ENCODE data around the gene PCBP4.
"Not testable (repeated sequence)": the region's sequence is repeated elsewhere in the genome, so short reads cannot be mapped to it uniquely, and the experiment has no call there.

PCBP4 gene

GRCh38 chr3:52002748-52003147 lies 35.5 kb upstream of the PCBP4 start:
- DNase-seq (no peak), ATAC-seq (replicated peaks) (no peak)
- Mint-ChIP-seq H3K9me3 (no peaks in the 10 kb centered on the region), H3K4me1 (ENCODE audit: low read depth in 2 of 2) (peaks cover 7% of the 10 kb centered on the region in 2 donors), H3K27me3 (peaks cover 0 to 3% of the 10 kb centered on the region in 2 donors), H3K4me3 (no peak overlapping the region), H3K36me3 (ENCODE audit: insufficient read depth) (no peaks in the 10 kb centered on the region), H3K27ac (peak overlapping the region; percentile 35 to 51)

- Mint-ChIP-seq H3K9me3 (no peaks in the 10 kb centered on the region), H3K4me1 (ENCODE audit: low read depth in 2 of 2) (peaks cover 7% of the 10 kb centered on the region in 2 donors), H3K36me3 (ENCODE audit: insufficient read depth) (no peaks in the 10 kb centered on the region), H3K27ac (no peak overlapping the region), H3K4me3 (peak overlapping the region in 1 of 2 donors; percentile 55), H3K27me3 (peaks cover 0 to 4% of the 10 kb centered on the region in 2 donors)
- peak; percentile 87 to 90 (median 89) for DNase-seq
- ATAC-seq (replicated peaks) = peak; percentile 99
These were observed 34.3 kb upstream of the PCBP4 start for GRCh38 chr3:52001443-52001974.

- ATAC-seq (replicated peaks) = no peak
- Mint-ChIP-seq H3K27ac (no peak overlapping the region), H3K4me3 (no peak overlapping the region)
These were observed 32.6 kb upstream of the PCBP4 start for GRCh38 chr3:51999846-52000245.

GRCh38 chr3:51998774-51999173 lies 31.5 kb upstream of the PCBP4 start:
- Mint-ChIP-seq H3K4me1 (ENCODE audit: low read depth in 2 of 2) (peaks cover 23 to 26% of the 10 kb centered on the region in 2 donors), H3K27me3 (peaks cover 0 to 4% of the 10 kb centered on the region in 2 donors), H3K36me3 (ENCODE audit: insufficient read depth) (peaks cover 16% of the 10 kb centered on the region), H3K4me3 (no peak overlapping the region), H3K9me3 (no peaks in the 10 kb centered on the region), H3K27ac (no peak overlapping the region)
- ATAC-seq (replicated peaks) = no peak
- DNase-seq = no peak

More at GRCh38 chr3:51999846-52000245, 32.6 kb upstream of the PCBP4 start:
- no peaks in the 10 kb centered on the region for H3K9me3 Mint-ChIP-seq
- H3K27me3 Mint-ChIP-seq = peaks cover 0 to 4% of the 10 kb centered on the region in 2 donors
- H3K4me1 Mint-ChIP-seq (ENCODE audit: low read depth in 2 of 2) = peaks cover 16 to 18% of the 10 kb centered on the region in 2 donors
- H3K36me3 Mint-ChIP-seq (ENCODE audit: insufficient read depth) = peaks cover 5% of the 10 kb centered on the region
- DNase-seq = no peak

DNA sequence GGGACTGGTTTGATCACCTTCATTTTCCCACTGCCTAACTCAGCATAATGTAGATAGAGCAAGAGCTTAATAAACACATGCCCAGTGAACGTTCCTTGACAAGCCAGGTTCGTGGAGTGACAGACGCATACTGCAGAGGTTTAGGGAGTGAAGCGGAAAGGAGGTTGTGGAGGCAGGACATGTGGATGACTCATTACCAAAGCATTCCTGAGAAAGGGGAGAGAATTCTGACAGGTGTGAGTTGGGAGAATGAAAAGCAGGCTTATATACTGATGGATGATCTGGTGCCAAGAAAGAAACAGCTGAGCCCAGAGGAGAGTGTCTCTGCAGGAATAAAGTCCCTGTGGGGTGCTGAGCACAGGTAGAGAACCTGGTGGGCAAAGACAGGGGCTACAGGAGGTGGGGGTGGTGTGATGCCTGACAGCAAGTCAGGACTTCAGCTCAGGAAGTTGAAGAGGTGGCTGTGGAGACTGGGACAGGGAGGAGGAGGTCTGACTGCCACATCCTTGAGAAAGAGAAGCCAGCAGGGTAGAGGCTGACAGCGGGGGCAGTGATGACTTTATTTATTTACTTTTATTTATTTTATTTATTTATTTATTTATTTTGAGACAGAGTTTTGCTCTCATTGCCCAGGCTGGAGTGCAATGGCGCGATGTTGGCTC lies 30.8 kb upstream of the PCBP4 start:
- no peak for ATAC-seq (replicated peaks)
- H3K36me3 Mint-ChIP-seq (ENCODE audit: insufficient read depth) = peaks cover 21% of the 10 kb centered on the region
- no peaks in the 10 kb centered on the region for H3K9me3 Mint-ChIP-seq
- H3K4me1 Mint-ChIP-seq (ENCODE audit: low read depth in 2 of 2) = peaks cover 27 to 28% of the 10 kb centered on the region in 2 donors
- H3K4me3 Mint-ChIP-seq = no peak overlapping the region
- H3K27ac Mint-ChIP-seq = no peak overlapping the region
- peaks cover 0 to 4% of the 10 kb centered on the region in 2 donors for H3K27me3 Mint-ChIP-seq
- DNase-seq = no peak

DNA sequence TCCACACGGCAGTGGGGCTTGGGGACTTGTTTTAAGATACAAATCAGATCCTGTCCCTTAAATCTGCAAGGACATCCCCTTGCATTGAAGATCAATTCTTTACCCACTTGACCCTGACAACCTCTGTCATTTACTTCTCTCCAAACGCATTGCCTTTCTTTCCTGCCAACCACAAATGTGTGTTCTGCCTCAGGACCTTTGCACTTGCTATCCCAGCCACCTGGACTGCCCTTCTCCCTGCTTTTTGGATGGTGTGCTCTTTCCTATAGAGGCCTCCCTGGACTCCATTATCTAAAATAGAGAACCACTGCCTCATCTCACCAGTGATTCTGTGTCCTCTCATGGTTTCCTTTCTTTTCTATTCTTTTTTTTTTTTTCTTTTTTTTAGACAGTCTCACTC lies 29.9 kb upstream of the PCBP4 start:
- ATAC-seq (replicated peaks) (no peak), DNase-seq (no peak)
- Mint-ChIP-seq H3K27ac (no peak overlapping the region), H3K4me1 (ENCODE audit: low read depth in 2 of 2) (peaks cover 32 to 34% of the 10 kb centered on the region in 2 donors), H3K4me3 (no peak overlapping the region), H3K36me3 (ENCODE audit: insufficient read depth) (peaks cover 30% of the 10 kb centered on the region), H3K9me3 (no peaks in the 10 kb centered on the region), H3K27me3 (peaks cover 0 to 4% of the 10 kb centered on the region in 2 donors)

GRCh38 chr3:51995346-51996163 lies 28.3 kb upstream of the PCBP4 start, which contains the start of gene RPL29:
RPL29 (minus strand) TSS chr3:51995895; CDS start chr3:51995461, 434 bp downstream.
- ATAC-seq (replicated peaks) = peak; percentile 97
- Mint-ChIP-seq H3K27ac (peak within 1 kb of the TSS; percentile 100), H3K4me3 (peak within 1 kb of the TSS; percentile 98 to 99), H3K36me3 (ENCODE audit: insufficient read depth) (peaks cover 38% of the 10 kb centered on the region), H3K4me1 (ENCODE audit: low read depth in 2 of 2) (peaks cover 25 to 27% of the 10 kb centered on the region in 2 donors), H3K9me3 (no peaks in the 10 kb centered on the region), H3K27me3 (peaks cover 0 to 4% of the 10 kb centered on the region in 2 donors)
- peak; percentile 91 to 93 (median 91) for DNase-seq

- DNase-seq (no peak), ATAC-seq (replicated peaks) (no peak)
- H3K27me3 Mint-ChIP-seq = peaks cover 0 to 4% of the 10 kb centered on the region in 2 donors
- H3K36me3 Mint-ChIP-seq (ENCODE audit: insufficient read depth) = peaks cover 38% of the 10 kb centered on the region
- H3K4me1 Mint-ChIP-seq (ENCODE audit: low read depth in 2 of 2) = peaks cover 25 to 27% of the 10 kb centered on the region in 2 donors
- no peaks in the 10 kb centered on the region for H3K9me3 Mint-ChIP-seq
- H3K27ac Mint-ChIP-seq = peak overlapping the region; percentile 100
- peak overlapping the region; percentile 98 to 99 for H3K4me3 Mint-ChIP-seq
These were observed 27.3 kb upstream of the PCBP4 start for GRCh38 chr3:51994530-51994929.

- ATAC-seq (replicated peaks); H3K27me3 Mint-ChIP-seq; DNase-seq; H3K27ac Mint-ChIP-seq; H3K9me3 Mint-ChIP-seq: not testable (repeated sequence)
- H3K36me3 Mint-ChIP-seq (ENCODE audit: insufficient read depth) = peaks cover 38% of the 10 kb centered on the region
- peaks cover 30 to 32% of the 10 kb centered on the region in 2 donors for H3K4me1 Mint-ChIP-seq (ENCODE audit: low read depth in 2 of 2)
- peak overlapping the region in 1 of 2 donors; percentile 99 for H3K4me3 Mint-ChIP-seq
These were observed 26.4 kb upstream of the PCBP4 start for GRCh38 chr3:51993657-51994056.

GRCh38 chr3:51992017-51992682 lies 24.9 kb upstream of the PCBP4 start:
- ATAC-seq (replicated peaks) (no peak), DNase-seq (no peak)
- Mint-ChIP-seq H3K4me3 (no peak overlapping the region), H3K4me1 (ENCODE audit: low read depth in 2 of 2) (peaks cover 31 to 33% of the 10 kb centered on the region in 2 donors), H3K36me3 (ENCODE audit: insufficient read depth) (peaks cover 38% of the 10 kb centered on the region), H3K27me3 (no peaks in the 10 kb centered on the region), H3K27ac (no peak overlapping the region), H3K9me3 (no peaks in the 10 kb centered on the region)

DNA sequence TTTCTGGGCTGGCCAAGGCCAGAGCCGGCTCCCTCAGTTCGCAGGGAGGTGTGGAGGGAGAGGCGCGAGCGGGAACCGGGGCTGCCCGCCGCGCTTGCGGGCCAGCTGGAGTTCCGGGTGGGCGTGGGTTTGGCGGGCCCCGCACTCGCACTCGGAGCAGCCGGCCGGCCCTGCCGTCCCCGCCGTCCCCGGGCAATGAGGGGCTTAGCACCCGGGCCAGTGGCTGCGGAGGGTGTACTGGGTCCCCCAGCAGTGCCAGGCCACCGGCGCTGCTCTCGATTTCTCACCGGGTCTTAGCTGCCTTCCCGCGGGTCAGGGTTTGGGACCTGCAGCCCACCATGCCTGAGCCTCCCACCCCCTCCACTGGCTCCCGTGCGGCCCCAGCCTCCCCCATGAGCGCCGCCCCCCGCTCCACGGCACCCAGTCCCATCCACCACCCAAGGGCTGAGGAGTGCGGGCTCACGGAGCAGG lies 23.3 kb upstream of the PCBP4 start:
- not testable (repeated sequence) for H3K9me3 Mint-ChIP-seq; H3K27me3 Mint-ChIP-seq; H3K4me3 Mint-ChIP-seq; ATAC-seq (replicated peaks); DNase-seq
- Mint-ChIP-seq H3K36me3 (ENCODE audit: insufficient read depth) (peaks cover 38% of the 10 kb centered on the region), H3K27ac (peak overlapping the region in 1 of 2 donors; percentile 69), H3K4me1 (ENCODE audit: low read depth in 2 of 2) (peaks cover 26 to 32% of the 10 kb centered on the region in 2 donors)

GRCh38 chr3:51988286-51989146 lies 21.3 kb upstream of the PCBP4 start:
- peak overlapping the region; percentile 77 to 78 for H3K27ac Mint-ChIP-seq
- H3K4me3 Mint-ChIP-seq = no peak overlapping the region
- ATAC-seq (replicated peaks) = no peak
- no peaks in the 10 kb centered on the region for H3K27me3 Mint-ChIP-seq
- peaks cover 16 to 17% of the 10 kb centered on the region in 2 donors for H3K4me1 Mint-ChIP-seq (ENCODE audit: low read depth in 2 of 2)
- H3K36me3 Mint-ChIP-seq (ENCODE audit: insufficient read depth) = peaks cover 27% of the 10 kb centered on the region
- H3K9me3 Mint-ChIP-seq = no peaks in the 10 kb centered on the region
- no peak for DNase-seq
